Peyer's patch (tissue), 4 donors: Measurements from ENCODE around the gene PIGR. TPM values are rescaled to one million over a fixed set of nuclear protein-coding genes. Genes with fewer than 3 reads are reported as not detected.

Experiments used
- DNase-seq, 3 donors: peaks; one replicate each; pipeline ENCODE4 v3.0.0-alpha.2; 2017 to 2019
- H3K27ac ChIP-seq, 4 donors: fragments of 200-600 bp; sonication (generic); one replicate each; pipeline ENCODE4 v1.5.1; 2016 to 2019
- H3K27me3 ChIP-seq, 2 donors: fragments of 200-600 bp; sonication (generic); one replicate each; pipeline ENCODE4 v1.5.1; 2019
- H3K36me3 ChIP-seq, 3 donors: fragments of 200-600 bp; sonication (generic); one replicate each; pipeline ENCODE4 v1.5.1; 2016 to 2019
- H3K4me1 ChIP-seq, 4 donors: fragments of 200-600 bp; sonication (generic); one replicate each; pipeline ENCODE4 v1.5.1; 2016 to 2019
- H3K4me3 ChIP-seq, 4 donors: fragments of 200-600 bp; sonication (generic); 1 replicate in 3 of 4; 2 replicates in 1 of 4; pipeline ENCODE4 v1.5.1; 2016 to 2019; ENCODE audit warnings: mild to moderate bottlenecking in 1 of 4
- H3K9me3 ChIP-seq, 4 donors: fragments of 200-600 bp; sonication (generic); one replicate each; pipeline ENCODE4 v1.5.1; 2016 to 2019; ENCODE audit warnings: mild to moderate bottlenecking in 1 of 4
- CTCF ChIP-seq, 6 experiments: fragments of 450-650 bp in 4 of 6; fragments of 200-600 bp in 2 of 6; sonication (generic) in 1 of 6; IDR thresholded peaks; one replicate each; pipeline ENCODE4 v1.5.1; 2017 to 2019; ENCODE audit warnings: antibody characterized with exemption in 6 of 6, mild to moderate bottlenecking in 3 of 6, moderate library complexity in 1 of 6
- POLR2A ChIP-seq, 2 donors: fragments of 450-650 bp; IDR thresholded peaks; one replicate each; pipeline ENCODE4 v1.5.1; 2017; ENCODE audit warnings: antibody characterized with exemption in 2 of 2, mild to moderate bottlenecking in 2 of 2, moderate library complexity in 2 of 2
- total RNA-seq, 4 donors: library from RNA; depleted of rRNA; stranded (reverse); fragments of >200 nt; gene quantifications; one replicate each; pipeline ENCODE4 v1.1.0, GENCODE V29; 2016

Gene PIGR
- total RNA-seq, 4 donors from 2014 or later, result 588 to 3,176 (median 2,192) TPM

GRCh38 chr1:206908038-206908437 lies 38.2 kb downstream of the PIGR start:
- H3K36me3 ChIP-seq, result no peaks in the 10 kb centered on the region
- TF ChIP-seq POLR2A (IDR thresholded peaks at IDR 0.05) (no peak), CTCF (IDR thresholded peaks at IDR 0.05) (no peak)
- peak overlapping the region in 1 of 4 donors; percentile 89 for H3K27ac ChIP-seq
- H3K27me3 ChIP-seq, result no peaks in the 10 kb centered on the region
- no peak overlapping the region for H3K4me3 ChIP-seq
- no peaks in the 10 kb centered on the region for H3K9me3 ChIP-seq
- H3K4me1 ChIP-seq, result peaks cover 0 to 37% (median 11%) of the 10 kb centered on the region in 4 donors
- no peak for DNase-seq

DNA sequence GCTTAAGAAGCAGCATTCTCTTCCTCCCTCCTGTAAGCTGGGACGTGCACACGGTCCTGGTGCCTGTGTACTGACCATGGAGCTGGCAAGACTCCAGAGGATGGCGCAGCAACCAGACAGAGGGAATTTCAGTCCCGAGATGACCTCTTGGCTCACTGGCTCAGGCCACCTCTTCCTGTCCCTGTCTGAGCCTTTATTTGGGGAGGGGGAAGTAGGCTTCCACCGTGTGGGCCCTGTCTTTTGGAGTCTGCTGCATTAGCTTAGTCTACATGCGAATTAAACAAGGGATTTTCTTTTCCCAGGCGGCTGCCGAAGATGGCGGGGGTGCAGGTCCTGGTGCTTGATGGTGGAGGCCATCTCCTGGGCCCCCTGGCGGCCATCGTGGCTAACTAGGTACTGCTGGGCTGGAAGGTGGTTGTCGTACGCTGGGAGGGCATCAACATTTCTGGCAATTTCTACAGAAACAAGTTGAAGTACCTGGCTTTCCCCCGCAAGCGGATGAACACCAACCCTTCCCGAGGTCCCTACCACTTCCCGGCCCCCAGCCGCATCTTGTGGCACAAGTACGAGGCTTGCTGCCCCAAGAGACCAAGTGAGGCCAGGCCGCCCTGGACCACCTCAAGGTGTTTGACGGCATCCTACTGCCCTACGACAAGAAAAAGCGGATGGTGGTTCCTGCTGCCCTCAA lies 38.8 kb downstream of the PIGR start:
- TF ChIP-seq CTCF (IDR thresholded peaks at IDR 0.05) (peak in 2 of 6 experiments; percentile 4 to 15), POLR2A (IDR thresholded peaks at IDR 0.05) (no peak)
- Histone ChIP-seq H3K27me3 (no peaks in the 10 kb centered on the region), H3K9me3 (no peaks in the 10 kb centered on the region), H3K4me3 (no peak overlapping the region), H3K27ac (peak overlapping the region in 1 of 4 donors; percentile 49), H3K4me1 (peaks cover 0 to 37% (median 10%) of the 10 kb centered on the region in 4 donors), H3K36me3 (no peaks in the 10 kb centered on the region)
- no peak for DNase-seq

GRCh38 chr1:206905295-206906164 lies 40.7 kb downstream of the PIGR start:
- no peak for DNase-seq
- no peak overlapping the region for H3K4me3 ChIP-seq
- no peaks in the 10 kb centered on the region for H3K27me3 ChIP-seq
- H3K9me3 ChIP-seq, result no peaks in the 10 kb centered on the region
- TF ChIP-seq CTCF (IDR thresholded peaks at IDR 0.05) (no peak), POLR2A (IDR thresholded peaks at IDR 0.05) (no peak)
- peak overlapping the region in 1 of 4 donors; percentile 61 for H3K27ac ChIP-seq
- peaks cover 0 to 26% (median 10%) of the 10 kb centered on the region in 4 donors for H3K4me1 ChIP-seq
- no peaks in the 10 kb centered on the region for H3K36me3 ChIP-seq

DNA sequence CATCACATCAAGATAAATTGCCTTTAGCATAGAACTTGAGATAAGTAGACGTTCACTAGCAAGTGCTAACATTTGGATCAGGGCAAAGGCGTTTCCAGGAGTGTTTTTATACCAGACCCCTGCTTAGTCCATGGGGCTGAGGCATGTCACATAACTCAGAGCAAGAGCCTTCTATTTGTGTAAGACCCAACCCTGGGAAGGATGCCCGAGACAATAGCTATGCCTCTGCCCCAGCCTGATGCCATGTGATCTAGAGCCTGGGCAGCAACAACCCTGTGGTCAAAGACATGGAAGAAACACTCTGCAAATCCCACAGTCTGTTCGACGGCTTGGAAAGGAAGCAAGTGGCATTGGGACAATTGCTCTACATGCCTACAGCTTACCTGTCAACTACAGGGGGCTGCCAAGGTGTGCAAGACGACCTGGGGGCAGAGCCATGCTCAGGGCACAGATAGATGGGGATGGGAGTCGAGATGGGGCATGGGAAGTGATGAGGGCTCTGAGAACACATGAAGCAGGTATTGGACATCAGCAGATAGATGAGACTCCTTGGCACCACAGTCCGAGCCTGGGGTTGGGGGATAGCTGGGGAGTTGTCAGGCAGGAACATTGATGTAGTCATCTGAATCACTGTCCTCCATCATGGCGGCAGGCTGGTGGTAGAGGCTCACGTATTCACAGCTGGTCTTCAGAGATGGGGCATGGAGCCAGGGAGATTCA lies 41.7 kb downstream of the PIGR start:
- Histone ChIP-seq H3K4me1 (peaks cover 0 to 18% (median 5%) of the 10 kb centered on the region in 4 donors), H3K27ac (peak overlapping the region in 1 of 4 donors; percentile 61), H3K4me3 (no peak overlapping the region), H3K9me3 (no peaks in the 10 kb centered on the region), H3K36me3 (no peaks in the 10 kb centered on the region), H3K27me3 (no peaks in the 10 kb centered on the region)
- no peak for TF ChIP-seq CTCF (IDR thresholded peaks at IDR 0.05)
- no peak for TF ChIP-seq POLR2A (IDR thresholded peaks at IDR 0.05)
- no peak for DNase-seq

GRCh38 chr1:206903687-206904086 lies 42.6 kb downstream of the PIGR start:
- Histone ChIP-seq H3K36me3 (no peaks in the 10 kb centered on the region), H3K9me3 (no peaks in the 10 kb centered on the region), H3K27ac (no peak overlapping the region), H3K4me3 (no peak overlapping the region), H3K27me3 (no peaks in the 10 kb centered on the region), H3K4me1 (peaks cover 0 to 14% (median 2%) of the 10 kb centered on the region in 4 donors)
- TF ChIP-seq POLR2A (IDR thresholded peaks at IDR 0.05) (no peak), CTCF (IDR thresholded peaks at IDR 0.05) (no peak)
- DNase-seq, result no peak
